ENCODE measurements around the gene ZNF304.

GRCh38 chr19:57319869-57320179 lies 31.2 kb upstream of the ZNF304 start:
- TF ChIP-seq GATA2 (IDR thresholded peaks at IDR 0.05; ENCODE audit: low read depth, low read length), result no peak
- TF ChIP-seq GATA3 (IDR thresholded peaks at IDR 0.05; ENCODE audit: low read depth, low read length), result no peak
